GM23338 (cell line): ENCODE data around the gene KCNJ2.

ENCODE experiments used
- EZH2phosphoT487 ChIP-seq: fragments of 200-600 bp; sonication (generic); IDR thresholded peaks from one replicate; pipeline ENCODE4 v1.8.1; 2018; ENCODE audit warnings: antibody characterized with exemption; ENCODE audit not compliant: unreplicated experiment
- POLR2AphosphoS5 ChIP-seq: IDR thresholded peaks from 2 replicates; pipeline ENCODE4 v1.6.1; 2016; ENCODE audit warnings: antibody characterized with exemption, low read depth

DNA sequence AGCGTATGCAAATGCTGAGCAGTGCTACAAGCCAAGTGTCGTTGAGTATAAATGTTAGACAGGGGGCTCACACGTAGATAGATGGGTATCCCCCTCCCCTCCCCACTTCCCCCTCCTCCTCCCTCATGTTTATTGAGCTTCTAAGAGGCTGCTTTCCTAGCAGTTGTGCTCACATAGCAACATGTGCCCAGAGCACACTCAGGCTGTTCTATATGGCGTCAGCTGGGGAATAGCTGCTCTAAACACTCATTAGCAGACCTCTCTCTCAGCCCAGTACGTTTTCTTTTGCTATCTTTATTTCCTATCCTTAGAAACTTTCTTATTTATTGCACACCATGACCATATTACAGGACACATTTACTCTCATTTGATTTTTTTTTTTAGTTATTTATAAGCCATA, 1.8 kb downstream of the KCNJ2 start:
- TF ChIP-seq EZH2phosphoT487: no peak
- no peak for TF ChIP-seq POLR2AphosphoS5
